SKM-1 (cell line): ENCODE measurements around the gene C19orf73.

Experiments used
- DNase-seq: peaks from one replicate; lab custom pipeline; 2025; ENCODE audit not compliant: unreplicated experiment; lab: John Stamatoyannopoulos, UW

C19orf73 gene

DNA sequence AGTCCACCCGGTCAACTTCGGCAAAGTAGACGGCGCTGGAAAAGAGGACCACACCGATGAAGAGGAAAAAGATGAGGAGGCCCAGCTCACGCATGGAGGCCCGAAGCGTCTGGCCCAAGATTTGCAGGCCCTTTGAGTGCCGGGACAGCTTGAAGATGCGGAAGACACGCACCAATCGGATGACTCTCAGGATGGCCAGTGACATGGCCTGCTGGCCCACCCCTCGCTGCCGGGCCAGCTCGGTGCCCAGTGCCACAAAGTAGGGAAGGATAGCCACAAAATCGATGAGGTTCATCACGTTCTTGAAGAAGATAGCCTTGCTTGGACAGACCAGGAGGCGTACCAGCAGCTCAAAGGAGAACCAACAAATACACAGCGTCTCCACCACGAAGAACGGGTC, 48.5 kb downstream of the C19orf73 start:
- DNase-seq, result no peak

GRCh38 chr19:49069026-49069425, 49.9 kb downstream of the C19orf73 start:
- no peak for DNase-seq
